ENCODE results near the gene PPP1CC.

- no peak for TF ChIP-seq POLR2AphosphoS5 (IDR thresholded peaks at IDR 0.05; ENCODE audit: low read depth, low read length)
- no peak for TF ChIP-seq CTCF (IDR thresholded peaks at IDR 0.05)
- no peak for TF ChIP-seq FOSL2 (IDR thresholded peaks at IDR 0.05; ENCODE audit: borderline replicate concordance, low read depth)
- no peak for TF ChIP-seq YY1 (IDR thresholded peaks at IDR 0.05; ENCODE audit: low read depth)
- TF ChIP-seq USF2 (IDR thresholded peaks at IDR 0.05; ENCODE audit: borderline replicate concordance, low read depth, low read length) = no peak
These were observed 58.8 kb downstream of the PPP1CC start for GRCh38 chr12:110683888-110684287.

All from SK-N-SH (cell line).